DMS114 treated with DMSO at 0.1 percent for 48 hours (cell line): Measurements from ENCODE around the gene SNF8.
"Not testable (repeated sequence)": the region's sequence is repeated elsewhere in the genome, so short reads cannot be mapped to it uniquely, and the experiment has no call there.

Experiments
- DNase-seq: peaks from one replicate; lab custom pipeline; 2025; ENCODE audit not compliant: unreplicated experiment; lab: John Stamatoyannopoulos, UW

The SNF8 gene

GRCh38 chr17:48944515-48945260, at the start of gene SNF8:
Gene SNF8 (minus strand): TSS chr17:48944842. CDS start chr17:48944734, 108 bp downstream.
- peak; percentile 85 for DNase-seq

- DNase-seq = no peak
Observed at GRCh38 chr17:48993951-48994350, 49.3 kb upstream of the SNF8 start.

- DNase-seq = no peak
Observed at GRCh38 chr17:48993305-48993704, 48.7 kb upstream of the SNF8 start.

GRCh38 chr17:48992444-48992843, 47.8 kb upstream of the SNF8 start:
- DNase-seq = no peak

GRCh38 chr17:48990882-48991357, 46.3 kb upstream of the SNF8 start:
- no peak for DNase-seq

- DNase-seq = no peak
Observed at GRCh38 chr17:48989100-48989499, 44.5 kb upstream of the SNF8 start.

GRCh38 chr17:48985436-48986245, 41.0 kb upstream of the SNF8 start:
- no peak for DNase-seq

- no peak for DNase-seq
Observed at GRCh38 chr17:48981927-48982539, 37.4 kb upstream of the SNF8 start.

GRCh38 chr17:48973806-48974205, 29.2 kb upstream of the SNF8 start:
- no peak for DNase-seq

- no peak for DNase-seq
Observed at GRCh38 chr17:48972749-48973097, 28.1 kb upstream of the SNF8 start.

- DNase-seq = no peak
Observed at GRCh38 chr17:48970865-48971687, 26.4 kb upstream of the SNF8 start.

- no peak for DNase-seq
Observed at GRCh38 chr17:48970224-48970623, 25.6 kb upstream of the SNF8 start.

GRCh38 chr17:48961516-48962233, 17.0 kb upstream of the SNF8 start:
- no peak for DNase-seq

- DNase-seq = no peak
Observed at GRCh38 chr17:48960834-48961515, 16.3 kb upstream of the SNF8 start.

- peak; percentile 23 for DNase-seq
Observed at GRCh38 chr17:48954300-48954755, 9.7 kb upstream of the SNF8 start.

GRCh38 chr17:48952904-48953303, 8.3 kb upstream of the SNF8 start:
- DNase-seq = no peak

- no peak for DNase-seq
Observed at GRCh38 chr17:48951572-48951971, 6.9 kb upstream of the SNF8 start.

- DNase-seq = not testable (repeated sequence)
Observed at GRCh38 chr17:48945261-48945651, 614 bp upstream of the SNF8 start.

- DNase-seq = no peak
Observed at GRCh38 chr17:48933035-48933434, 11.6 kb downstream of the SNF8 start.

GRCh38 chr17:48930435-48930873, 14.2 kb downstream of the SNF8 start:
- DNase-seq = no peak
